HepG2 (cell line): ENCODE results near the gene WNK1. TPM values are rescaled to one million over a fixed set of nuclear protein-coding genes. Genes with fewer than 3 reads are reported as not detected.

Experiments used
- ATAC-seq: fragments of 200-7000 bp; cut with Tn5 transposase; 3 replicates; pipeline ENCODE4 v1.9.1; 2020; ENCODE audit warnings: mild to moderate bottlenecking, moderate library complexity
- BruUV-seq: library from RNA; stranded (reverse); fragments of 400-500 nt; replicated peaks from 2 replicates; lab custom pipeline; 2021; lab: Mats Ljungman, UMichigan
- CTCF ChIA-PET: fragments of 300-600 bp; formaldehyde crosslinking; extraction: SDS; loops from one replicate; lab custom pipeline; 2021; ENCODE audit warnings: low total read pairs, inconsistent platforms, low intra/inter-chr PET ratio; lab: Yijun Ruan, JAX
- POLR2A ChIA-PET: fragments of 350-600 bp; sonication (Branson Sonifier 250); formaldehyde crosslinking; loops from one replicate; lab custom pipeline; 2020; ENCODE audit warnings: antibody characterized with exemption, inconsistent platforms; lab: Yijun Ruan, JAX
- DNase-seq: peaks from one replicate; pipeline ENCODE4 v3.0.0-alpha.2; 2015; ENCODE audit warnings: low spot score
- FAIRE-seq: peaks from 3 replicates; lab custom pipeline; 2011; peaks lifted over from hg19 to GRCh38; lab: Jason Lieb, UNC
- H2AFZ ChIP-seq: one replicate; pipeline ENCODE4 v1.6.1; 2011; ENCODE audit warnings: low read length, inconsistent platforms
- H3K27ac ChIP-seq: fragments of 300-600 bp; 3 replicates; pipeline ENCODE4 v1.8.0; 2011; ENCODE audit warnings: mixed run types, mild to moderate bottlenecking, mixed read lengths, low read length, inconsistent platforms; ENCODE audit not compliant: insufficient read depth; ENCODE audit errors: extremely low read length
- H3K27me3 ChIP-seq, 2 experiments: fragments of 200-600 bp in 1 of 2; 2 replicates in 1 of 2; 3 replicates in 1 of 2; pipeline versions ENCODE4 v1.6.0 to v1.8.0; 2011; ENCODE audit warnings: low read length in 2 of 2, mild to moderate bottlenecking in 2 of 2, moderate library complexity in 2 of 2, inconsistent platforms in 1 of 2; ENCODE audit not compliant: insufficient read depth in 2 of 2, control insufficient read depth in 1 of 2
- H3K36me3 ChIP-seq, 2 experiments: fragments of 200-600 bp in 1 of 2; replicated peaks in 1 of 2; 2 replicates in 1 of 2; 3 replicates in 1 of 2; pipeline versions ENCODE4 v1.5.1 to v1.8.0; 2011; ENCODE audit warnings: low read length in 2 of 2, inconsistent platforms in 1 of 2; ENCODE audit not compliant: insufficient read depth in 2 of 2, control insufficient read depth in 1 of 2
- H3K4me1 ChIP-seq: 2 replicates; pipeline ENCODE4 v1.5.1; 2012; ENCODE audit warnings: low read length, inconsistent platforms; ENCODE audit not compliant: insufficient read depth
- H3K4me2 ChIP-seq: 2 replicates; pipeline ENCODE4 v1.6.0; 2011; ENCODE audit warnings: low read depth, low read length, inconsistent platforms
- H3K4me3 ChIP-seq, 3 experiments: fragments of 200-600 bp in 1 of 3; sonication (generic), shearing (Covaris generic) in 1 of 3; replicated peaks in 1 of 3; 2 replicates each; pipeline ENCODE4 v1.5.1; 2011 to 2016; ENCODE audit warnings: low read length in 3 of 3, inconsistent platforms in 2 of 3, low read depth in 2 of 3, mild to moderate bottlenecking in 2 of 3, control low read depth in 1 of 3, mixed read lengths in 1 of 3; ENCODE audit not compliant: insufficient read depth in 1 of 3
- H3K79me2 ChIP-seq: one replicate; pipeline ENCODE4 v1.6.1; 2011; ENCODE audit warnings: low read length, inconsistent platforms; ENCODE audit not compliant: insufficient read depth
- H3K9ac ChIP-seq: 2 replicates; pipeline ENCODE4 v1.6.0; 2011; ENCODE audit warnings: mild to moderate bottlenecking, low read depth, low read length, inconsistent platforms; ENCODE audit not compliant: insufficient read depth
- H3K9me3 ChIP-seq: 2 replicates; pipeline ENCODE4 v1.5.1; 2012; ENCODE audit warnings: mild to moderate bottlenecking, low read length
- H4K20me1 ChIP-seq: 2 replicates; pipeline ENCODE4 v1.6.0; 2011; ENCODE audit warnings: inconsistent platforms, mild to moderate bottlenecking, low read length, moderate library complexity; ENCODE audit not compliant: insufficient read depth
- CHD2 ChIP-seq: IDR thresholded peaks from 2 replicates; pipeline ENCODE4 v1.6.1; 2011; ENCODE audit warnings: low read depth, low read length, improper control_type of control experiment
- EED ChIP-seq: sonication (generic); formaldehyde crosslinking; IDR thresholded peaks from 2 replicates; pipeline ENCODE4 v1.5.0; 2020; ENCODE audit warnings: mild to moderate bottlenecking, missing genetic modification reagents
- MTF1 ChIP-seq: sonication (generic); formaldehyde crosslinking; IDR thresholded peaks from 2 replicates; pipeline ENCODE4 v1.5.0; 2020; ENCODE audit warnings: missing genetic modification reagents
- RORA ChIP-seq: sonication (generic); formaldehyde crosslinking; IDR thresholded peaks from 2 replicates; pipeline ENCODE4 v1.5.0; 2020; ENCODE audit warnings: mild to moderate bottlenecking, missing genetic modification reagents, moderate library complexity
- TEAD3 ChIP-seq: optimal IDR thresholded peaks from 2 replicates; pipeline ENCODE3; 2016; ENCODE audit warnings: borderline replicate concordance
- WGBS: methylation state at CpG from one replicate; pipeline ENCODE4 v1.1.6; 2017; ENCODE audit warnings: low lambda C conversion rate; 5-methylcytosine and 5-hydroxymethylcytosine counted together
- in situ Hi-C: cut with HindIII; loops from 2 replicates; pipeline ENCODE4 v1.10.0; 2017; ENCODE audit warnings: low pct_unique_long_range_greater_than_20kb; ENCODE audit not compliant: extremely low pct_ligation_motif_present
- intact Hi-C: fragments of 100-400 bp; cut with micrococcal nuclease; formaldehyde crosslinking; loops from one replicate; pipeline ENCODE4 v1.10.0; 2022; ENCODE audit not compliant: unreplicated experiment
- polyA plus RNA-seq, 8 experiments: library from polyadenylated mRNA; depleted of rRNA in 3 of 8; stranded (reverse) in 7 of 8; unstranded in 1 of 8; fragments of >200 nt; fragmentation: Illumina TruSeq in 4 of 8; extraction: Trizol in 4 of 8; gene quantifications; 2 replicates each; pipeline versions ENCODE4 v1.2.1 to v1.2.3, GENCODE V29; 2011 to 2016; ENCODE audit warnings: low read depth in 4 of 8, missing spikeins in 1 of 8, mixed read lengths in 1 of 8; ENCODE audit not compliant: insufficient read depth in 1 of 8
- total RNA-seq, 5 experiments: library from RNA; depleted of rRNA; stranded (reverse); fragments of >200 nt; fragmentation: Illumina TruSeq; extraction: Trizol; gene quantifications; 2 replicates each; pipeline ENCODE4 v1.2.3, GENCODE V29; 2016; ENCODE audit warnings: low read depth in 1 of 5
- TF ChIP-seq, protein P1 (sequence below): sonication (generic); formaldehyde crosslinking; conservative IDR thresholded peaks from 2 replicates; pipeline ENCODE4 v1.8.1; 2023; ENCODE audit warnings: missing genetic modification reagents
- TF ChIP-seq, protein P2 (sequence below): sonication (generic); formaldehyde crosslinking; IDR thresholded peaks from 2 replicates; pipeline ENCODE4 v1.8.1; 2023; ENCODE audit warnings: mild to moderate bottlenecking, inconsistent platforms, moderate library complexity, missing genetic modification reagents, borderline replicate concordance

WNK1 gene
- total and polyA plus RNA-seq, 2 of the 13 experiments (the other 11 are each of a cell fraction or from before 2014, with no cell fraction given): 31.1 to 54.8 TPM

DNA sequence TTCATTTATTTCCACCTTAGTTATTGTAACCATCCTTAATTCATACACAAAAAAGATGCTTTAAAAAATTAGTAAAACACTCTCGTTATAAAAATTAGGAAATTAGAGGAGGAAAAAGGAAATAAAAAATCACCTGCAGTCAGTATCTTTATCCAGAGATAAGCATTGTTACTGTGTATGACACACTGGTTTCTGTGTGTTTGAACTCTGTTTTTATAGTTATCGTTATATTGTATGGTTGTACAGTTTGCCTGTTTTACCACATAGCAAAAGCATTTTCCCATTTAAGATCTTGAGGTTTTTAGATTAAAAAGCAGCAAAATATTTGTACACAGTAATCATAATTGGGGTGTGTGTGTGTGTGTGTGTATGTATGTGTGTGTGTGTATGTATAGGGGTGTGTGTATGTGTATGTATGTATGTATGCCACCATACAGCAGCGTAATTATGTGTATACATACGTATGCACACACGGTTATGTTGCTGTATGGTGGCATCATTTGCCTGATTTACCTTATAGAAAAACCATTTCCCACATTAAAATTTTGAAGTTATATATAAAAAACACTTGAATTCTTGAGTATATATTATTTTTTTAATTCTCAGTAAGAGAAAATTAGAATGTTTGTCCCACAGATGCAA, 19.8 kb downstream of the WNK1 start:
- Histone ChIP-seq H3K4me1 (peaks cover 49% of the 10 kb centered on the region), H4K20me1 (peaks cover 72% of the 10 kb centered on the region), H3K9ac (no peak overlapping the region), H3K27ac (no peak overlapping the region), H2AFZ (no peak overlapping the region), H3K79me2 (peaks cover 96% of the 10 kb centered on the region), H3K36me3 (no peaks in the 10 kb centered on the region; a peak in 2 of 5 replicates), H3K27me3 (no peaks in the 10 kb centered on the region; a peak in 1 of 5 replicates), H3K9me3 (no peaks in the 10 kb centered on the region), H3K4me3 (no peak overlapping the region), H3K4me2 (no peak overlapping the region)
- DNase-seq (no peak), ATAC-seq (no peak), FAIRE-seq (no peak)
- POLR2A ChIA-PET: no interaction called here
- TF ChIP-seq RORA (CRISPR knock-in tag): no peak
- no peak for TF ChIP-seq MTF1 (CRISPR knock-in tag)
- TF ChIP-seq EED (CRISPR knock-in tag): no peak
- no peak for TF ChIP-seq TEAD3 (CRISPR knock-in tag)
- TF ChIP-seq, protein P1, sequence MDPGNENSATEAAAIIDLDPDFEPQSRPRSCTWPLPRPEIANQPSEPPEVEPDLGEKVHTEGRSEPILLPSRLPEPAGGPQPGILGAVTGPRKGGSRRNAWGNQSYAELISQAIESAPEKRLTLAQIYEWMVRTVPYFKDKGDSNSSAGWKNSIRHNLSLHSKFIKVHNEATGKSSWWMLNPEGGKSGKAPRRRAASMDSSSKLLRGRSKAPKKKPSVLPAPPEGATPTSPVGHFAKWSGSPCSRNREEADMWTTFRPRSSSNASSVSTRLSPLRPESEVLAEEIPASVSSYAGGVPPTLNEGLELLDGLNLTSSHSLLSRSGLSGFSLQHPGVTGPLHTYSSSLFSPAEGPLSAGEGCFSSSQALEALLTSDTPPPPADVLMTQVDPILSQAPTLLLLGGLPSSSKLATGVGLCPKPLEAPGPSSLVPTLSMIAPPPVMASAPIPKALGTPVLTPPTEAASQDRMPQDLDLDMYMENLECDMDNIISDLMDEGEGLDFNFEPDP (CRISPR knock-in tag): no peak
- TF ChIP-seq CHD2: no peak
- TF ChIP-seq, protein P2, sequence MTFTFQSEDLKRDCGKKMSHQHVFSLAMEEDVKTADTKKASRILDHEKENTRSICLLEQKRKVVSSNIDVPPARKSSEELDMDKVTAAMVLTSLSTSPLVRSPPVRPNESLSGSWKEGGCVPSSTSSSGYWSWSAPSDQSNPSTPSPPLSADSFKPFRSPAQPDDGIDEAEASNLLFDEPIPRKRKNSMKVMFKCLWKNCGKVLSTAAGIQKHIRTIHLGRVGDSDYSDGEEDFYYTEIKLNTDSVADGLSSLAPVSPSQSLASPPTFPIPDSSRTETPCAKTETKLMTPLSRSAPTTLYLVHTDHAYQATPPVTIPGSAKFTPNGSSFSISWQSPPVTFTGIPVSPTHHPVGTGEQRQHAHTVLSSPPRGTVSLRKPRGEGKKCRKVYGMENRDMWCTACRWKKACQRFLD (CRISPR knock-in tag): no peak
- WGBS: 97% methylated on average over 5 of the region's 5 CpGs
- CTCF ChIA-PET: no interaction called here
- in situ Hi-C loops: no loop called here
- intact Hi-C loops: no loop called here
- BruUV-seq: no TSS peak
